ENCODE data around the gene ITPR3. TPM values are rescaled to one million over a fixed set of nuclear protein-coding genes. Genes with fewer than 3 reads are reported as not detected.

The ITPR3 gene
- total RNA-seq, 1 donor from 2014 or later, result 21.6 TPM

- no peak for DNase-seq
These were observed 66.2 kb downstream of the ITPR3 start for GRCh38 chr6:33686981-33687975.

GRCh38 chr6:33688006-33688405, 66.9 kb downstream of the ITPR3 start:
- DNase-seq, result no peak

GRCh38 chr6:33688451-33689147, 67.5 kb downstream of the ITPR3 start:
- DNase-seq, result no peak

GRCh38 chr6:33689148-33689494, 68.0 kb downstream of the ITPR3 start:
- no peak for DNase-seq

- DNase-seq, result no peak
These were observed 68.8 kb downstream of the ITPR3 start for GRCh38 chr6:33689879-33690278.

GRCh38 chr6:33690766-33691165, 69.6 kb downstream of the ITPR3 start:
- DNase-seq, result no peak

- no peak for DNase-seq
These were observed 70.4 kb downstream of the ITPR3 start for GRCh38 chr6:33691456-33692077.

- DNase-seq, result peak; percentile 37
These were observed 71.1 kb downstream of the ITPR3 start for GRCh38 chr6:33692078-33692759.

- DNase-seq, result no peak
These were observed 71.6 kb downstream of the ITPR3 start for GRCh38 chr6:33692760-33693158.

GRCh38 chr6:33693186-33694105, 72.3 kb downstream of the ITPR3 start:
- DNase-seq, result peak; percentile 78

GRCh38 chr6:33694401-33694931, 73.3 kb downstream of the ITPR3 start:
- DNase-seq, result peak; percentile 84

- no peak for DNase-seq
These were observed 73.9 kb downstream of the ITPR3 start for GRCh38 chr6:33694977-33695376.

GRCh38 chr6:33695451-33695887, 74.3 kb downstream of the ITPR3 start:
- no peak for DNase-seq

- no peak for DNase-seq
These were observed 75.0 kb downstream of the ITPR3 start for GRCh38 chr6:33696076-33696475.

GRCh38 chr6:33696548-33697518, 75.7 kb downstream of the ITPR3 start:
- peak; percentile 63 for DNase-seq

GRCh38 chr6:33697845-33698244, 76.7 kb downstream of the ITPR3 start:
- no peak for DNase-seq

GRCh38 chr6:33698494-33698893, 77.4 kb downstream of the ITPR3 start:
- no peak for DNase-seq

- DNase-seq, result no peak
These were observed 78.0 kb downstream of the ITPR3 start for GRCh38 chr6:33699131-33699530.

- no peak for DNase-seq
These were observed 78.6 kb downstream of the ITPR3 start for GRCh38 chr6:33699739-33700138.

All from tongue (tissue), 2 donors.